A549 (cell line): ENCODE results near the gene FAM227B. TPM values are rescaled to one million over a fixed set of nuclear protein-coding genes. Genes with fewer than 3 reads are reported as not detected.
A peak's percentile ranks its signal among the peaks of the same experiment; 100 is the strongest.

ENCODE experiments used
- ATAC-seq, 2 experiments: fragments of 200-7000 bp in 1 of 2; fragments of >200 bp in 1 of 2; cut with Nextera tagmentation in 1 of 2; cut with Tn5 transposase in 1 of 2; 3 replicates each; pipeline versions ENCODE4 v1.8.0 to v1.9.1; 2018 to 2020; ENCODE audit warnings: mild to moderate bottlenecking in 1 of 2, moderate library complexity in 1 of 2
- CTCF ChIA-PET: fragments of 300-600 bp; sonication (Branson Sonifier 250); formaldehyde crosslinking; extraction: SDS; loops from one replicate; lab custom pipeline; 2021; ENCODE audit warnings: antibody characterized with exemption, inconsistent platforms; lab: Yijun Ruan, JAX
- POLR2A ChIA-PET: fragments of 350-600 bp; formaldehyde crosslinking; extraction: SDS; loops from one replicate; lab custom pipeline; 2021; ENCODE audit warnings: antibody characterized with exemption, inconsistent platforms; lab: Yijun Ruan, JAX
- DNase-seq, 2 experiments: peaks; one replicate each; pipeline versions ENCODE4 v3.0.0 to v3.0.0-alpha.2; 2011 to 2016; ENCODE audit warnings: low read depth in 1 of 2, low spot score in 1 of 2
- FAIRE-seq: peaks from 2 replicates; lab custom pipeline; 2011; peaks lifted over from hg19 to GRCh38; lab: Jason Lieb, UNC
- H3K27ac ChIP-seq, 2 experiments: fragments of >200 bp; sonication (Bioruptor Twin); formaldehyde crosslinking; 3 replicates each; pipeline ENCODE4 v1.5.1; 2016 to 2017
- H3K4me1 ChIP-seq: fragments of >200 bp; sonication (Bioruptor Twin); formaldehyde crosslinking; 3 replicates; pipeline ENCODE4 v1.6.1; 2016
- H3K4me2 ChIP-seq: fragments of >200 bp; sonication (Bioruptor Twin); formaldehyde crosslinking; 3 replicates; pipeline ENCODE4 v1.6.1; 2016
- H3K4me3 ChIP-seq: fragments of >200 bp; sonication (Bioruptor Twin); formaldehyde crosslinking; 3 replicates; pipeline ENCODE4 v1.5.1; 2016
- H3K9me3 ChIP-seq: fragments of >200 bp; sonication (Bioruptor Twin); formaldehyde crosslinking; 3 replicates; pipeline ENCODE4 v1.6.1; 2016
- BHLHE40 ChIP-seq: IDR thresholded peaks from 2 replicates; pipeline ENCODE4 v1.6.1; 2012; ENCODE audit warnings: low read depth, low read length, inconsistent platforms
- CEBPB ChIP-seq, 2 experiments: fragments of >200 bp in 1 of 2; sonication (Bioruptor Twin) in 1 of 2; formaldehyde crosslinking in 1 of 2; IDR thresholded peaks; 2 replicates each; pipeline ENCODE4 v1.6.1; 2012 to 2016
- CHD4 ChIP-seq: fragments of 200-600 bp; sonication (generic); IDR thresholded peaks from 2 replicates; pipeline ENCODE4 v1.6.1; 2016; ENCODE audit warnings: antibody characterized with exemption, mild to moderate bottlenecking, borderline replicate concordance
- CTCF ChIP-seq: fragments of >200 bp; sonication (Bioruptor Twin); formaldehyde crosslinking; IDR thresholded peaks from 3 replicates; pipeline ENCODE4 v1.5.1; 2016
- EHMT2 ChIP-seq: fragments of 200-600 bp; sonication (generic); IDR thresholded peaks from 2 replicates; pipeline ENCODE4 v1.6.1; 2016; ENCODE audit warnings: antibody characterized with exemption, low read depth, mild to moderate bottlenecking, moderate library complexity
- FOSL2 ChIP-seq, 2 experiments: fragments of 450-650 bp in 1 of 2; fragments of >200 bp in 1 of 2; sonication (Bioruptor Twin) in 1 of 2; formaldehyde crosslinking; IDR thresholded peaks; 2 replicates each; pipeline versions ENCODE4 v1.5.0 to v1.6.1; 2016 to 2020; ENCODE audit warnings: mild to moderate bottlenecking in 1 of 2, moderate library complexity in 1 of 2
- HOXA7 ChIP-seq: fragments of 250-450 bp; sonication (Bioruptor Pico); IDR thresholded peaks from 2 replicates; pipeline ENCODE4 v1.5.0; 2020; ENCODE audit warnings: mild to moderate bottlenecking, moderate library complexity
- HOXB5 ChIP-seq: fragments of 250-450 bp; sonication (Bioruptor Pico); IDR thresholded peaks from 2 replicates; pipeline ENCODE4 v1.5.0; 2020; ENCODE audit warnings: mild to moderate bottlenecking, moderate library complexity
- JUN ChIP-seq, 2 experiments: fragments of >200 bp; sonication (Bioruptor Twin); formaldehyde crosslinking; IDR thresholded peaks; 2 replicates in 1 of 2; 3 replicates in 1 of 2; pipeline ENCODE4 v1.6.1; 2016 to 2017
- JUNB ChIP-seq: fragments of >200 bp; sonication (Bioruptor Twin); formaldehyde crosslinking; IDR thresholded peaks from 2 replicates; pipeline ENCODE4 v1.6.1; 2016
- MAFK ChIP-seq: fragments of 450-650 bp; IDR thresholded peaks from 2 replicates; pipeline ENCODE4 v1.6.1; 2014; ENCODE audit not compliant: partially characterized antibody
- NPAS2 ChIP-seq: fragments of 250-450 bp; sonication (Bioruptor Pico); IDR thresholded peaks from 2 replicates; pipeline ENCODE4 v1.8.0; 2022; ENCODE audit warnings: mild to moderate bottlenecking, moderate library complexity, borderline replicate concordance
- NR3C1 ChIP-seq: fragments of >200 bp; sonication (Bioruptor Twin); formaldehyde crosslinking; IDR thresholded peaks from 3 replicates; pipeline ENCODE4 v1.6.1; 2017
- PHF8 ChIP-seq: fragments of 200-600 bp; sonication (generic); IDR thresholded peaks from 2 replicates; pipeline ENCODE4 v1.6.1; 2016; ENCODE audit warnings: low read depth, mild to moderate bottlenecking, antibody characterized with exemption, moderate library complexity, borderline replicate concordance
- RCOR1 ChIP-seq: fragments of 150-350 bp; IDR thresholded peaks from 2 replicates; pipeline ENCODE4 v1.6.1; 2014; ENCODE audit warnings: antibody characterized with exemption, low read length, low read depth
- REST ChIP-seq: fragments of 200-600 bp; sonication (generic); IDR thresholded peaks from 2 replicates; pipeline ENCODE4 v1.6.1; 2016; ENCODE audit warnings: antibody characterized with exemption, mild to moderate bottlenecking, moderate library complexity
- RFX5 ChIP-seq: fragments of 450-650 bp; IDR thresholded peaks from 2 replicates; pipeline ENCODE4 v1.7.1; 2014; ENCODE audit warnings: antibody characterized with exemption, mild to moderate bottlenecking, moderate library complexity
- SREBF2 ChIP-seq: fragments of 450-650 bp; IDR thresholded peaks from 2 replicates; pipeline ENCODE4 v1.6.1; 2014; ENCODE audit warnings: mild to moderate bottlenecking, moderate library complexity
- TFCP2L1 ChIP-seq: fragments of 250-450 bp; sonication (Bioruptor Pico); IDR thresholded peaks from 2 replicates; pipeline ENCODE4 v1.5.0; 2021; ENCODE audit warnings: mild to moderate bottlenecking
- ZC3H11A ChIP-seq: fragments of 450-650 bp; IDR thresholded peaks from 2 replicates; pipeline ENCODE4 v1.6.1; 2014; ENCODE audit warnings: antibody characterized with exemption, mild to moderate bottlenecking
- ZNF302 ChIP-seq: fragments of 250-450 bp; sonication (Bioruptor Pico); IDR thresholded peaks from 2 replicates; pipeline ENCODE4 v1.9.0; 2021; ENCODE audit warnings: inconsistent platforms, mild to moderate bottlenecking, moderate library complexity
- ZSCAN20 ChIP-seq: fragments of 250-450 bp; sonication (Bioruptor Pico); IDR thresholded peaks from 2 replicates; pipeline ENCODE4 v1.8.0; 2022; ENCODE audit warnings: mild to moderate bottlenecking, moderate library complexity
- WGBS: methylation state at CpG from one replicate; pipeline ENCODE4 v1.1.6; 2017; ENCODE audit errors: missing lambda C conversion rate; 5-methylcytosine and 5-hydroxymethylcytosine counted together
- polyA plus RNA-seq, 4 experiments: library from polyadenylated mRNA; depleted of rRNA in 3 of 4; stranded (reverse); fragments of >200 nt; fragmentation: RNase III in 1 of 4; extraction: RNeasy Plus Mini Kit Qiagen cat#74134 plus additional on column Dnase treatment in 1 of 4; gene quantifications; 2 replicates in 3 of 4; 3 replicates in 1 of 4; pipeline ENCODE4 v1.2.3, GENCODE V29; 2011 to 2017
- TF ChIP-seq, protein P1 (sequence below): fragments of 150-350 bp; IDR thresholded peaks from 2 replicates; pipeline ENCODE4 v1.6.1; 2014; ENCODE audit warnings: low read depth, mild to moderate bottlenecking, low read length
- TF ChIP-seq, protein P2 (sequence below): fragments of >200 bp; sonication (Bioruptor Twin); formaldehyde crosslinking; IDR thresholded peaks from 3 replicates; pipeline ENCODE4 v1.6.1; 2016
- TF ChIP-seq, protein P3 (sequence below): IDR thresholded peaks from 2 replicates; pipeline ENCODE4 v1.6.1; 2012; ENCODE audit warnings: low read depth, borderline replicate concordance
- TF ChIP-seq, protein P4 (sequence below): IDR thresholded peaks from 2 replicates; pipeline ENCODE4 v1.6.1; 2012

Gene FAM227B
- polyA plus RNA-seq, 2 of the 4 experiments (the other 2 are of a cell fraction): 1.9 to 3.7 TPM

DNA sequence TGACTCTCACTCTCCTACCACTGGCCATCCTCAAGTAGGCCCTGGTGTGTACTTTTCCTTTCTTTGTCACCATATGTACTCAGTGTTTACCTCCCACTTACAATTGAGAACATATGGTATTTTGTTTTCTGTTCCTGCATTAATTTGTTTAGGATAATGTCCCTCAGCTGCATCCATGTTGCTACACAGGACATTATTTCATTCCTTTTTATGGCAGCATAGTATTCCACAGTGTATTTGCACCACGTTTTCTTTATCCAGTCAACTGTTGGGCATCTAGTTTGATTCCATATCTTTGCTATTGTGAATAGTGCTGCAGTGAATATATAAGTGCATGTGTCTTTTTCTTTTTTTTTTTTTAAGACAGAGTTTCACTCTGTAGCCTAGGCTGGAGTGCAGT is 324.4 kb downstream of the FAM227B start:
- TF ChIP-seq, protein P1, sequence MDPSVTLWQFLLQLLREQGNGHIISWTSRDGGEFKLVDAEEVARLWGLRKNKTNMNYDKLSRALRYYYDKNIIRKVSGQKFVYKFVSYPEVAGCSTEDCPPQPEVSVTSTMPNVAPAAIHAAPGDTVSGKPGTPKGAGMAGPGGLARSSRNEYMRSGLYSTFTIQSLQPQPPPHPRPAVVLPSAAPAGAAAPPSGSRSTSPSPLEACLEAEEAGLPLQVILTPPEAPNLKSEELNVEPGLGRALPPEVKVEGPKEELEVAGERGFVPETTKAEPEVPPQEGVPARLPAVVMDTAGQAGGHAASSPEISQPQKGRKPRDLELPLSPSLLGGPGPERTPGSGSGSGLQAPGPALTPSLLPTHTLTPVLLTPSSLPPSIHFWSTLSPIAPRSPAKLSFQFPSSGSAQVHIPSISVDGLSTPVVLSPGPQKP: no peak
- TF ChIP-seq ZSCAN20 (CRISPR knock-in tag) (no peak), ZNF302 (CRISPR knock-in tag) (no peak), HOXB5 (CRISPR knock-in tag) (no peak), FOSL2 (IDR thresholded peaks at IDR 0.05) (no peak), FOSL2 (CRISPR knock-in tag; IDR thresholded peaks at IDR 0.05) (no peak), NPAS2 (no peak), BHLHE40 (no peak), CHD4 (no peak), RFX5 (no peak), JUN (IDR thresholded peaks at IDR 0.05) (no peak), NR3C1 (no peak), ZC3H11A (no peak), EHMT2 (no peak)
- TF ChIP-seq, protein P2, sequence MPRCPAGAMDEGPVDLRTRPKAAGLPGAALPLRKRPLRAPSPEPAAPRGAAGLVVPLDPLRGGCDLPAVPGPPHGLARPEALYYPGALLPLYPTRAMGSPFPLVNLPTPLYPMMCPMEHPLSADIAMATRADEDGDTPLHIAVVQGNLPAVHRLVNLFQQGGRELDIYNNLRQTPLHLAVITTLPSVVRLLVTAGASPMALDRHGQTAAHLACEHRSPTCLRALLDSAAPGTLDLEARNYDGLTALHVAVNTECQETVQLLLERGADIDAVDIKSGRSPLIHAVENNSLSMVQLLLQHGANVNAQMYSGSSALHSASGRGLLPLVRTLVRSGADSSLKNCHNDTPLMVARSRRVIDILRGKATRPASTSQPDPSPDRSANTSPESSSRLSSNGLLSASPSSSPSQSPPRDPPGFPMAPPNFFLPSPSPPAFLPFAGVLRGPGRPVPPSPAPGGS: no peak
- TF ChIP-seq, protein P3, sequence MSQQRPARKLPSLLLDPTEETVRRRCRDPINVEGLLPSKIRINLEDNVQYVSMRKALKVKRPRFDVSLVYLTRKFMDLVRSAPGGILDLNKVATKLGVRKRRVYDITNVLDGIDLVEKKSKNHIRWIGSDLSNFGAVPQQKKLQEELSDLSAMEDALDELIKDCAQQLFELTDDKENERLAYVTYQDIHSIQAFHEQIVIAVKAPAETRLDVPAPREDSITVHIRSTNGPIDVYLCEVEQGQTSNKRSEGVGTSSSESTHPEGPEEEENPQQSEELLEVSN: no peak
- TF ChIP-seq, protein P4, sequence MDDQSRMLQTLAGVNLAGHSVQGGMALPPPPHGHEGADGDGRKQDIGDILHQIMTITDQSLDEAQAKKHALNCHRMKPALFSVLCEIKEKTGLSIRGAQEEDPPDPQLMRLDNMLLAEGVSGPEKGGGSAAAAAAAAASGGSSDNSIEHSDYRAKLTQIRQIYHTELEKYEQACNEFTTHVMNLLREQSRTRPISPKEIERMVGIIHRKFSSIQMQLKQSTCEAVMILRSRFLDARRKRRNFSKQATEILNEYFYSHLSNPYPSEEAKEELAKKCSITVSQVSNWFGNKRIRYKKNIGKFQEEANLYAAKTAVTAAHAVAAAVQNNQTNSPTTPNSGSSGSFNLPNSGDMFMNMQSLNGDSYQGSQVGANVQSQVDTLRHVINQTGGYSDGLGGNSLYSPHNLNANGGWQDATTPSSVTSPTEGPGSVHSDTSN: no peak
- TF ChIP-seq, all 56 proteins: peak for 0
- FAIRE-seq (no peak), ATAC-seq (no peak), DNase-seq (no peak)
- CTCF ChIA-PET: no interaction called here
- no peak overlapping the region for H3K27ac ChIP-seq
- H3K4me2 ChIP-seq: no peak overlapping the region
- no peaks in the 10 kb centered on the region for H3K9me3 ChIP-seq
- no peaks in the 10 kb centered on the region for H3K4me1 ChIP-seq
- POLR2A ChIA-PET: no interaction called here
- H3K4me3 ChIP-seq: no peak overlapping the region
- 87% methylated on average over 1 of the region's 1 CpG for WGBS

GRCh38 chr15:49293941-49294340 is 326.7 kb downstream of the FAM227B start:
- no peak for DNase-seq
- Histone ChIP-seq H3K9me3 (no peaks in the 10 kb centered on the region), H3K27ac (no peak overlapping the region), H3K4me3 (no peak overlapping the region), H3K4me2 (no peak overlapping the region), H3K4me1 (no peaks in the 10 kb centered on the region)
- no peak for FAIRE-seq
- ChIA-PET POLR2A (no interaction called here), CTCF (no interaction called here)
- ATAC-seq: no peak
- TF ChIP-seq ZC3H11A (peak; percentile 95), CHD4 (no peak)

DNA sequence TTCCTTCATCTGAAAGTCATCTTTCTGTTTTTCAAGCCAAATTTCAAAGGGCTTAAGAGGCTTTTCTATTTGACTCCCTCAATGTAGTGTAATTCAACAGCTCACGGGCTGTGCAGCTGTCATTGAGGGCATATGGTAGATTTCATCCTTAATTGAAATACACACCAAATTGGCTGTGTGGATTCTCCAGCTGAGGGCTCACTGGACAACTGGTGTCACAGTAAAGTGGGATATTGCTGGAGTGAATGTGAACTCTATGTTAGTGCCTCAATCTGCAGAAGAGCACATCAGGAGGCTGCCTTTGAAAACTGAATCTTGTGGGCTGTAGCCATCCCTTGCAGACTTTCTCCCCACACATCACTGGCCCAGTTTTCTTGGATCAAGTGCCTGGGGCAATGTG is 330.4 kb downstream of the FAM227B start:
- Histone ChIP-seq H3K27ac (no peak overlapping the region), H3K9me3 (no peaks in the 10 kb centered on the region), H3K4me2 (no peak overlapping the region), H3K4me3 (no peak overlapping the region), H3K4me1 (peaks cover 7% of the 10 kb centered on the region; the same call in 1 of the 3 replicates)
- POLR2A ChIA-PET: no interaction called here
- FAIRE-seq (no peak), ATAC-seq (no peak), DNase-seq (no peak)
- TF ChIP-seq SREBF2 (no peak), CEBPB (IDR thresholded peaks at IDR 0.05) (no peak), RCOR1 (no peak), REST (no peak), TFCP2L1 (CRISPR knock-in tag) (no peak), JUNB (no peak), MAFK (no peak), CTCF (no peak), ZNF302 (CRISPR knock-in tag) (no peak), EHMT2 (no peak), NR3C1 (no peak), HOXA7 (CRISPR knock-in tag) (no peak), CHD4 (no peak), PHF8 (no peak)
- CTCF ChIA-PET: no interaction called here
- WGBS: 100% methylated on average over 1 of the region's 1 CpG
